VCaP (cell line): ENCODE results near the gene KDM4C.

Experiments used
- H3K27ac ChIP-seq: fragments of 450-650 bp; 2 replicates; pipeline ENCODE4 v1.5.1; 2017
- CTCF ChIP-seq: fragments of 450-650 bp; conservative IDR thresholded peaks from 2 replicates; pipeline ENCODE4 v1.5.1; 2017; ENCODE audit warnings: mild to moderate bottlenecking, moderate library complexity

Gene KDM4C

GRCh38 chr9:7196467-7196866, 438.7 kb downstream of the KDM4C start:
- no peak overlapping the region for H3K27ac ChIP-seq
- TF ChIP-seq CTCF: no peak

GRCh38 chr9:7201196-7201595, 443.4 kb downstream of the KDM4C start:
- H3K27ac ChIP-seq: no peak overlapping the region
- no peak for TF ChIP-seq CTCF

- H3K27ac ChIP-seq: no peak overlapping the region
- no peak for TF ChIP-seq CTCF
Measured at GRCh38 chr9:7205806-7206205, 448.0 kb downstream of the KDM4C start.

GRCh38 chr9:7206221-7206758, 448.5 kb downstream of the KDM4C start:
- TF ChIP-seq CTCF: no peak
- no peak overlapping the region for H3K27ac ChIP-seq

GRCh38 chr9:7209016-7209715, 451.4 kb downstream of the KDM4C start:
- no peak for TF ChIP-seq CTCF
- no peak overlapping the region for H3K27ac ChIP-seq

GRCh38 chr9:7209990-7210389, 452.2 kb downstream of the KDM4C start:
- no peak for TF ChIP-seq CTCF
- no peak overlapping the region for H3K27ac ChIP-seq

GRCh38 chr9:7210854-7211637, 453.3 kb downstream of the KDM4C start:
- no peak overlapping the region for H3K27ac ChIP-seq
- TF ChIP-seq CTCF: no peak
